Measurements from ENCODE around the gene OPRD1. TPM values are rescaled to one million over a fixed set of nuclear protein-coding genes. Genes with fewer than 3 reads are reported as not detected.

OPRD1 gene
- total and polyA plus RNA-seq, 7 experiments from 2014 or later = not detected

DNA sequence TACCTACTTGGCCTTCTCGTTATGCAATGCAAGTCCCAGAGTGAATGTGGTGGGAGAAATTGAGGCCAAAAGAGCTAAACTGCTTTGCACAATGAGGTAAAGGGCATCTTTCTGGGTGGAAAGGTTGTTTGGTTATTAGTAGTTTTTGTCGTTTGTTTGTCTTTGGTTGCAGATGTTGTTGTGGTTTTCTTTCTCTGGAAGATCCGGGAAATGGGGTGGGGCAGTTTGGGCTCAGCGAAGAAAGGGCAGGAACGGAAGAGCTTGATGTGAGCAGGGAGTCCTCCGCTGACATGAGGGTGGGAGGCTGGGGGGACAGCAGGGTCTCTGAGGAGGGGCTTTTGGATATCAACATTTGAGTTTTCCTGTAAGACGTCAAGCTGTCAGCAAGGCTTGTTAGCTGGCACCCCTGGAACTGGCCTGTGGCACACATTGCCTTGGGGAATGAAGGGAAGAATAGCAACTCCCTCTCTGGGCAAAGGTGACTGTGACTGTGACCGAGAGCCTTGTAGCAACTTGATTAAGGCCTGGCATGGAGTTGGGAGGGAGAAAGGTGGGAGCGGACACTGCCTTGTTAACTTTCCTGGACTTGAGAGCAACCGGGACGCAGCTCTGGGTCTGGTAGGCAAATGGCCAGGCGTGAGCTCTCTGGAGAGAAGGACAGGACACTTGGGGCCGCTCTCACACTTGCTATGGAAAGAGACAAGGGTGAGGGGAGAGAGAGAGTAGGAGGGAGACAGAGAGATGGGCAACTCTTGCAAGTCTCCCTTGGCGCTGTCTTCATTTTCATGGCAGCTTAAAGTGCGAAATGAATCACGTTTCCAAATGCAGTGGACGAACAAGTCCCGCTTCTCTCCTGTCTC, 15.4 kb upstream of the OPRD1 start:
- ChIA-PET CTCF (interaction anchor here (1.1 kb wide), 1 partner anchor 12 kb away, joined by 3 read pairs; no protein-coding TSS in a partner anchor), POLR2A (no interaction called here)
- Mint-ChIP-seq H3K4me3 (peak overlapping the region in 1 of 10 donors; percentile 18), H3K9me3 (no peaks in the 10 kb centered on the region), H3K36me3 (no peaks in the 10 kb centered on the region), H3K4me1 (peaks cover 0 to 8% (median 0%) of the 10 kb centered on the region in 7 donors), H3K27me3 (peaks cover 0 to 34% (median 0%) of the 10 kb centered on the region in 5 donors), H3K27ac (no peak overlapping the region)
- DNase-seq (no peak), ATAC-seq (no peak)
- no peaks in the 10 kb centered on the region for H3K27me3 ChIP-seq (ENCODE audit: control insufficient read depth in 2 of 2, insufficient read depth in 2 of 2, low read length in 2 of 2)
- H3K4me1 ChIP-seq (ENCODE audit: control insufficient read depth in 2 of 2, insufficient read depth in 2 of 2, low read length in 2 of 2) = no peaks in the 10 kb centered on the region
- no peaks in the 10 kb centered on the region for H3K9me3 ChIP-seq (ENCODE audit: control insufficient read depth in 2 of 3, low read length in 3 of 3)
- H3K4me3 ChIP-seq (ENCODE audit: low read length) = no peak overlapping the region
- H3K27ac ChIP-seq (ENCODE audit: low read depth, low read length) = no peak overlapping the region
- intact Hi-C loops (cut with micrococcal nuclease) = no loop called here
- no peaks in the 10 kb centered on the region for H3K36me3 ChIP-seq (ENCODE audit: control insufficient read depth in 2 of 3, insufficient read depth in 3 of 3, low read length in 3 of 3)

DNA sequence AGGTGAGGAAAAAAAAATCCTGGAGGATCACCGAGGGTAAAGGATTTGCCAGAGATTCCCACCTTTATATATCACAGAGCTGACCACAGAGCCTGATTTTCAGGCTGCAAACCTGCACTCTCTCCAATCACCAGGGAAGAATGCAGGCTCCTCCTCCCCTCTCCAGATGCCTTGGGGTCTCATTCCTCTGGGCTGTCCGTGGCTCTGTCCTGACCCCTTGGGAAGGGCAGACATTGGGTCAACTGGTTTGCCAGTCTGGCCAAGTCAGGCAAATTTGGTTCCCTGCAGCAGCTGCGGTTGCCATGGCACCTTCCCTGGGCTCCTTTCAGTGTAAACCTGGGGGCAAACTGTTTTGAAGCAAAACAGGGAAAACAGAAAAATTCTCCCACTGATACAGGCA, 11.6 kb upstream of the OPRD1 start:
- no peaks in the 10 kb centered on the region for H3K36me3 ChIP-seq (ENCODE audit: control insufficient read depth in 2 of 3, insufficient read depth in 3 of 3, low read length in 3 of 3)
- no peak for DNase-seq
- Mint-ChIP-seq H3K9me3 (no peaks in the 10 kb centered on the region), H3K4me1 (peaks cover 0 to 8% (median 0%) of the 10 kb centered on the region in 7 donors), H3K27me3 (peaks cover 0 to 25% (median 0%) of the 10 kb centered on the region in 5 donors), H3K4me3 (no peak overlapping the region), H3K27ac (no peak overlapping the region), H3K36me3 (no peaks in the 10 kb centered on the region)
- H3K27ac ChIP-seq (ENCODE audit: low read depth, low read length) = no peak overlapping the region
- POLR2A ChIA-PET = no interaction called here
- no peaks in the 10 kb centered on the region for H3K9me3 ChIP-seq (ENCODE audit: control insufficient read depth in 2 of 3, low read length in 3 of 3)
- no peaks in the 10 kb centered on the region for H3K27me3 ChIP-seq (ENCODE audit: control insufficient read depth in 2 of 2, insufficient read depth in 2 of 2, low read length in 2 of 2)
- H3K4me3 ChIP-seq (ENCODE audit: low read length) = no peak overlapping the region
- CTCF ChIA-PET = no interaction called here
- no peak for ATAC-seq
- intact Hi-C loops (cut with micrococcal nuclease) = no loop called here
- H3K4me1 ChIP-seq (ENCODE audit: control insufficient read depth in 2 of 2, insufficient read depth in 2 of 2, low read length in 2 of 2) = no peaks in the 10 kb centered on the region

DNA sequence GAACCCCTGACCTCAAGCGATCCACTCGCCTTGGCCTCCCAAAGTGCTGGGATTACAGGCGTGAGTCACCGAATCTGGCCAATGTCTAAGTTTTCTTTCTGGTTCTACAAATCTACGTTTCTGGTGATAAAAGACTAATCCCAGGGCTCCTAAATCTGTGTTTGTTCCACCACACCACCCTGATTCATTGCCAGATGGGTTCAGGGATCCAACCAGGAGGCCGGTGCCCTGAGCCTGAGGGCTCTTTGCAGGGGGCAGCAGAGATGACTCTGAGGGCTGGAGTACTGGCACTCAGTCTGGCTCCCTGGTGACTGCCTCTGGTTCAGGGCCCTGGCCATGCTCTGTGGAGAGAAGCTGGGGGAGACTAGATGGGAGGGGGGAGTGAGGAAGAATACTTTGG, 10.5 kb upstream of the OPRD1 start:
- no peaks in the 10 kb centered on the region for H3K36me3 ChIP-seq (ENCODE audit: control insufficient read depth in 2 of 3, insufficient read depth in 3 of 3, low read length in 3 of 3)
- Mint-ChIP-seq H3K36me3 (no peaks in the 10 kb centered on the region), H3K4me1 (peaks cover 0 to 4% (median 0%) of the 10 kb centered on the region in 7 donors), H3K4me3 (no peak overlapping the region), H3K27me3 (peaks cover 0 to 28% (median 0%) of the 10 kb centered on the region in 5 donors), H3K27ac (no peak overlapping the region), H3K9me3 (peaks cover 0 to under 1% (median 0%) of the 10 kb centered on the region in 11 donors)
- no peak overlapping the region for H3K27ac ChIP-seq (ENCODE audit: low read depth, low read length)
- CTCF ChIA-PET = no interaction called here
- no peaks in the 10 kb centered on the region for H3K9me3 ChIP-seq (ENCODE audit: control insufficient read depth in 2 of 3, low read length in 3 of 3)
- intact Hi-C loops (cut with micrococcal nuclease) = no loop called here
- no peak overlapping the region for H3K4me3 ChIP-seq (ENCODE audit: low read length)
- no peaks in the 10 kb centered on the region for H3K27me3 ChIP-seq (ENCODE audit: control insufficient read depth in 2 of 2, insufficient read depth in 2 of 2, low read length in 2 of 2)
- DNase-seq (no peak), ATAC-seq (no peak)
- H3K4me1 ChIP-seq (ENCODE audit: control insufficient read depth in 2 of 2, insufficient read depth in 2 of 2, low read length in 2 of 2) = no peaks in the 10 kb centered on the region
- POLR2A ChIA-PET = no interaction called here

DNA sequence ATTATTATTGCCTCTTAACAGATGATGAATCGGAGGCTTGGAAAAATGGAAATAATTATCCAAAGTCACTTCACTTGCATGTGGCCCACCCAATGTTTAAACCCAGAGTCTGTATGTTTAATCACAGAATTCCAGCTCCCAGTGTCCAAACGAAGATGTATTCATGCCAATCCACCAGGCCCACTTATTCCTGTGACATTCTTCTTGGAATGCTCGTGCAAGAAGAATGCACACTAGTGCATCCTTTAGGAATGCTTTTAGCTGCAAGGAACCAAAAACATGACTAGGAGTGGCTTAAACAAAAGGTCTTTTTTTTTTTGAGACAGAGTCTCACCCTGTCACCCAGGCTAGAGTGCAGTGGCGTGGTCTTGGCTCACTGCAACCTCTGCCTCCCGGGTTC, 8.9 kb upstream of the OPRD1 start:
- ATAC-seq (no peak), DNase-seq (no peak)
- ChIA-PET POLR2A (no interaction called here), CTCF (no interaction called here)
- intact Hi-C loops (cut with micrococcal nuclease) = no loop called here
- Histone ChIP-seq H3K4me3 (ENCODE audit: low read length) (no peak overlapping the region), H3K36me3 (ENCODE audit: control insufficient read depth in 2 of 3, insufficient read depth in 3 of 3, low read length in 3 of 3) (no peaks in the 10 kb centered on the region), H3K27me3 (ENCODE audit: control insufficient read depth in 2 of 2, insufficient read depth in 2 of 2, low read length in 2 of 2) (no peaks in the 10 kb centered on the region), H3K9me3 (ENCODE audit: control insufficient read depth in 2 of 3, low read length in 3 of 3) (no peaks in the 10 kb centered on the region), H3K27ac (ENCODE audit: low read depth, low read length) (no peak overlapping the region), H3K4me1 (ENCODE audit: control insufficient read depth in 2 of 2, insufficient read depth in 2 of 2, low read length in 2 of 2) (no peaks in the 10 kb centered on the region)
- Mint-ChIP-seq H3K4me1 (peaks cover 0 to 6% (median 0%) of the 10 kb centered on the region in 7 donors), H3K27me3 (peaks cover 0 to 22% (median 4%) of the 10 kb centered on the region in 5 donors), H3K4me3 (no peak overlapping the region), H3K36me3 (no peaks in the 10 kb centered on the region), H3K27ac (no peak overlapping the region), H3K9me3 (peaks cover 0 to 2% (median 0%) of the 10 kb centered on the region in 11 donors)

DNA sequence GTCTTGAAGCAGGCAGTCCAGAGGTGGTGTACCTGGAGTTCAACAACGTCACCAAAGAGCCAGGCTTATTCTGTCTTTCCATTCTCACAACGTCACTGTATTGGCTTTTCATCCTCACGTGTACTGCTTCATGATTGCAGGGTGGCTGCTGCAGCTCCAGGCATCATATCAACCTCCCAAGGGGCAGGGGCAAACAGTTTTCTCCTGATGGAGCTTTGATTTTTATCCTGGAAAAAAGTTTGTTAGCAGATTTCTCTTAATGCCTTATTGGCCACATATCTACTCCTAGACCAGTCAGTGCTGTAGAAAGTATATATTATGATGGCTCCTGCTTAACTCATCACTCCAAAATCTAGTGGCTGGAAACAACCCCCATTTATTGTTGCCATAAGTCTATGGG, 8.3 kb upstream of the OPRD1 start:
- CTCF ChIA-PET = no interaction called here
- DNase-seq (no peak), ATAC-seq (no peak)
- intact Hi-C loops (cut with micrococcal nuclease) = no loop called here
- peaks cover 0 to 19% (median 4%) of the 10 kb centered on the region in 5 donors for H3K27me3 Mint-ChIP-seq
- Histone ChIP-seq H3K27ac (ENCODE audit: low read depth, low read length) (no peak overlapping the region), H3K4me3 (ENCODE audit: low read length) (no peak overlapping the region), H3K9me3 (ENCODE audit: control insufficient read depth in 2 of 3, low read length in 3 of 3) (no peaks in the 10 kb centered on the region), H3K4me1 (ENCODE audit: control insufficient read depth in 2 of 2, insufficient read depth in 2 of 2, low read length in 2 of 2) (no peaks in the 10 kb centered on the region), H3K27me3 (ENCODE audit: control insufficient read depth in 2 of 2, insufficient read depth in 2 of 2, low read length in 2 of 2) (no peaks in the 10 kb centered on the region), H3K36me3 (ENCODE audit: control insufficient read depth in 2 of 3, insufficient read depth in 3 of 3, low read length in 3 of 3) (no peaks in the 10 kb centered on the region)
- H3K27ac Mint-ChIP-seq = no peak overlapping the region
- H3K4me3 Mint-ChIP-seq = no peak overlapping the region
- POLR2A ChIA-PET = no interaction called here
- peaks cover 0 to 5% (median 0%) of the 10 kb centered on the region in 7 donors for H3K4me1 Mint-ChIP-seq
- H3K36me3 Mint-ChIP-seq = no peaks in the 10 kb centered on the region
- H3K9me3 Mint-ChIP-seq = peaks cover 0 to 2% (median 0%) of the 10 kb centered on the region in 11 donors

DNA sequence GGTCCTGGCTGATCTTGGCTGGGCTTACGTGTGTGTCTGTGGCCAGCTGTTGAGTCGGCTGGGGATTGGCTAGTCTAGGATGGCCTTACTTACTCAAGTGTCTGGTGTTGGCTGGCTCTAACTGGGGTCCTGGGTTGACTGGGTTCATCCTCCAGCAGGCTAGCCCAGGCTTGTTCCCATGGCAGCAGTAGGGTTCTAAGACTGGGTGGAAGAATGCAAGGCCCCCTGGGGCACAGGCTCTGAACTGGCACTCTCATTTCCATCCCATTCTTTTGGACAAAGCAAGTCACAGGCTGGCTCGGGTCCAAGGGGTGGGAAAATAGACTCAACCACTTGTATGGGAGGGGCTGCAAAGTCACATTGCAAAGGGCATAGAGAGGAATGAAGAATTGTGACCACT, 7.9 kb upstream of the OPRD1 start:
- Histone ChIP-seq H3K36me3 (ENCODE audit: control insufficient read depth in 2 of 3, insufficient read depth in 3 of 3, low read length in 3 of 3) (no peaks in the 10 kb centered on the region), H3K4me3 (ENCODE audit: low read length) (no peak overlapping the region), H3K27me3 (ENCODE audit: control insufficient read depth in 2 of 2, insufficient read depth in 2 of 2, low read length in 2 of 2) (no peaks in the 10 kb centered on the region), H3K27ac (ENCODE audit: low read depth, low read length) (no peak overlapping the region), H3K4me1 (ENCODE audit: control insufficient read depth in 2 of 2, insufficient read depth in 2 of 2, low read length in 2 of 2) (no peaks in the 10 kb centered on the region), H3K9me3 (ENCODE audit: control insufficient read depth in 2 of 3, low read length in 3 of 3) (no peaks in the 10 kb centered on the region)
- intact Hi-C loops (cut with micrococcal nuclease) = no loop called here
- H3K36me3 Mint-ChIP-seq = no peaks in the 10 kb centered on the region
- no peak overlapping the region for H3K27ac Mint-ChIP-seq
- H3K27me3 Mint-ChIP-seq = peaks cover 0 to 16% (median 4%) of the 10 kb centered on the region in 5 donors
- POLR2A ChIA-PET = no interaction called here
- CTCF ChIA-PET = no interaction called here
- peaks cover 0 to 4% (median 0%) of the 10 kb centered on the region in 7 donors for H3K4me1 Mint-ChIP-seq
- peaks cover 0 to 2% (median 0%) of the 10 kb centered on the region in 11 donors for H3K9me3 Mint-ChIP-seq
- ATAC-seq (no peak), DNase-seq (no peak)
- no peak overlapping the region for H3K4me3 Mint-ChIP-seq

DNA sequence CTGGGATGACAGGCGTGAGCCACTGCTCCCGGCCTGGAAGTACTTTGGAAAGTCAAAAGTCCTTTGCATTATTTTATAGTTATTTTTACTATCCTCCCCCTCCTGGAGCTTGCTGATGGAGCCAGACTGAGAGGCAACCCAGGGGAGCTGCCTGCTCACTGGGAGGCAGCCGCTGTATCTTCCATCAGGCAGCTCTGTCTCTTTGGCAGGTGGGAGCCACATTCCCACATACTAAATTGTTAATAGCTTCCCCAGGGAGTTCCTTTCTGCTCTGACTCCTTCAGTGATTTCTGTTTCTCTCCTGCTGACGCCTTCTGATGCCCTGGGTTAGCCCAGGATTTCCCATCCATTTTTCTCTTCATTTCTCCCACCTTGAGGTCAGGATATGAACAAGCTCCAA, 4.9 kb upstream of the OPRD1 start:
- intact Hi-C loops (cut with micrococcal nuclease) = no loop called here
- H3K27me3 Mint-ChIP-seq = peaks cover 17 to 39% (median 24%) of the 10 kb centered on the region in 5 donors
- no peak overlapping the region for H3K4me3 Mint-ChIP-seq
- no peaks in the 10 kb centered on the region for H3K9me3 ChIP-seq (ENCODE audit: control insufficient read depth in 2 of 3, low read length in 3 of 3)
- no peak overlapping the region for H3K27ac Mint-ChIP-seq
- no peaks in the 10 kb centered on the region for H3K36me3 Mint-ChIP-seq
- no peaks in the 10 kb centered on the region for H3K27me3 ChIP-seq (ENCODE audit: control insufficient read depth in 2 of 2, insufficient read depth in 2 of 2, low read length in 2 of 2)
- ATAC-seq (no peak), DNase-seq (no peak)
- POLR2A ChIA-PET = no interaction called here
- peaks cover 0 to 6% (median 0%) of the 10 kb centered on the region in 7 donors for H3K4me1 Mint-ChIP-seq
- H3K9me3 Mint-ChIP-seq = peaks cover 0 to 2% (median 0%) of the 10 kb centered on the region in 11 donors
- H3K4me3 ChIP-seq (ENCODE audit: low read length) = no peak overlapping the region
- no peaks in the 10 kb centered on the region for H3K4me1 ChIP-seq (ENCODE audit: control insufficient read depth in 2 of 2, insufficient read depth in 2 of 2, low read length in 2 of 2)
- H3K36me3 ChIP-seq (ENCODE audit: control insufficient read depth in 2 of 3, insufficient read depth in 3 of 3, low read length in 3 of 3) = no peaks in the 10 kb centered on the region
- CTCF ChIA-PET = no interaction called here
- H3K27ac ChIP-seq (ENCODE audit: low read depth, low read length) = no peak overlapping the region
